Stimulated activated CD8-positive, alpha-beta memory T cell treated with anti-CD3 and anti-CD28 coated beads, Interleukin-7, amount 100 ng/mL, for 4 hours (primary cell): ENCODE data around the gene CDC42SE2.

Source experiments
- DNase-seq, 2 donors: peaks; one replicate each; pipeline ENCODE4 v3.0.0-alpha.2; 2020; ENCODE audit warnings: low read depth in 2 of 2

CDC42SE2 gene

GRCh38 chr5:131263648-131264450, at the start of gene CDC42SE2:
CDC42SE2 (plus strand) TSS chr5:131264053; CDS start chr5:131359494, 95,441 bp downstream.
- peak; percentile 54 to 87 for DNase-seq

- DNase-seq: no peak
These were observed 49.1 kb upstream of the CDC42SE2 start for GRCh38 chr5:131214609-131215227.

GRCh38 chr5:131217791-131218190, 46.1 kb upstream of the CDC42SE2 start:
- DNase-seq: no peak

GRCh38 chr5:131218392-131218791, 45.5 kb upstream of the CDC42SE2 start:
- no peak for DNase-seq

- no peak for DNase-seq
These were observed 43.3 kb upstream of the CDC42SE2 start for GRCh38 chr5:131220566-131220965.

GRCh38 chr5:131221008-131221703, 42.7 kb upstream of the CDC42SE2 start:
- DNase-seq: no peak

- DNase-seq: no peak
These were observed 42.0 kb upstream of the CDC42SE2 start for GRCh38 chr5:131221888-131222287.

- no peak for DNase-seq
These were observed 41.1 kb upstream of the CDC42SE2 start for GRCh38 chr5:131222731-131223130.

GRCh38 chr5:131223751-131224386, 40.0 kb upstream of the CDC42SE2 start:
- DNase-seq: no peak

- no peak for DNase-seq
These were observed 39.3 kb upstream of the CDC42SE2 start for GRCh38 chr5:131224387-131225201.

- no peak for DNase-seq
These were observed 38.4 kb upstream of the CDC42SE2 start for GRCh38 chr5:131225282-131225974.

- DNase-seq: no peak
These were observed 37.0 kb upstream of the CDC42SE2 start for GRCh38 chr5:131226899-131227298.

- no peak for DNase-seq
These were observed 35.2 kb upstream of the CDC42SE2 start for GRCh38 chr5:131228646-131229045.

GRCh38 chr5:131229623-131230022, 34.2 kb upstream of the CDC42SE2 start:
- no peak for DNase-seq

GRCh38 chr5:131230406-131230805, 33.4 kb upstream of the CDC42SE2 start:
- no peak for DNase-seq

GRCh38 chr5:131239686-131240085, 24.2 kb upstream of the CDC42SE2 start:
- no peak for DNase-seq

- no peak for DNase-seq
These were observed 21.1 kb upstream of the CDC42SE2 start for GRCh38 chr5:131242728-131243255.

- no peak for DNase-seq
These were observed 18.5 kb upstream of the CDC42SE2 start for GRCh38 chr5:131245312-131245711.

- no peak for DNase-seq
These were observed 17.9 kb upstream of the CDC42SE2 start for GRCh38 chr5:131245948-131246347.

- no peak for DNase-seq
These were observed 17.3 kb upstream of the CDC42SE2 start for GRCh38 chr5:131246504-131246903.
